MM.1S (cell line): ENCODE data around the gene CCDC178.

Experiments
- DNase-seq: peaks from one replicate; pipeline ENCODE4 v3.0.0-alpha.2; 2015
- H2AFZ ChIP-seq: fragments of 300-600 bp; sonication (generic); 2 replicates; pipeline ENCODE4 v1.6.0; 2016; ENCODE audit warnings: antibody characterized with exemption, low read length
- H3F3A ChIP-seq: fragments of 300-600 bp; sonication (generic); 2 replicates; pipeline ENCODE4 v1.6.1; 2016; ENCODE audit warnings: mild to moderate bottlenecking, antibody characterized with exemption, low read length, moderate library complexity, mixed read lengths; ENCODE audit not compliant: insufficient read depth
- H3K27ac ChIP-seq: fragments of 300-600 bp; sonication (generic); 2 replicates; pipeline ENCODE4 v1.5.1; 2016; ENCODE audit warnings: mild to moderate bottlenecking, low read length
- H3K27me3 ChIP-seq: fragments of 300-600 bp; sonication (generic); replicated peaks from 2 replicates; pipeline ENCODE4 v1.6.0; 2016; ENCODE audit warnings: low read length; ENCODE audit not compliant: insufficient read depth
- H3K36me3 ChIP-seq: fragments of 300-600 bp; sonication (generic); replicated peaks from 2 replicates; pipeline ENCODE4 v1.6.1; 2016; ENCODE audit warnings: mild to moderate bottlenecking, low read length, mixed read lengths; ENCODE audit not compliant: insufficient read depth
- H3K4me1 ChIP-seq: fragments of 300-600 bp; sonication (generic); 2 replicates; pipeline ENCODE4 v1.6.1; 2016; ENCODE audit warnings: low read length, mixed read lengths
- H3K4me2 ChIP-seq: fragments of 300-600 bp; sonication (generic); 2 replicates; pipeline ENCODE4 v1.6.0; 2016; ENCODE audit warnings: low read depth, low read length
- H3K4me3 ChIP-seq: fragments of 300-600 bp; sonication (generic); 2 replicates; pipeline ENCODE4 v1.5.1; 2016; ENCODE audit warnings: low read length, mixed read lengths
- H3K79me2 ChIP-seq: fragments of 300-600 bp; sonication (generic); 2 replicates; pipeline ENCODE4 v1.6.1; 2016; ENCODE audit warnings: mixed run types, low read length, mixed read lengths
- H3K9ac ChIP-seq: fragments of 300-600 bp; sonication (generic); 2 replicates; pipeline ENCODE4 v1.6.1; 2016; ENCODE audit warnings: low read length, mixed read lengths
- H3K9me2 ChIP-seq: fragments of 300-600 bp; sonication (generic); replicated peaks from 2 replicates; pipeline ENCODE4 v1.6.1; 2016; ENCODE audit warnings: mild to moderate bottlenecking, low read length, mixed read lengths; ENCODE audit not compliant: insufficient read depth
- H3K9me3 ChIP-seq: fragments of 300-600 bp; sonication (generic); replicated peaks from 2 replicates; pipeline ENCODE4 v1.6.1; 2016; ENCODE audit warnings: mild to moderate bottlenecking, low read length, mixed read lengths; ENCODE audit not compliant: insufficient read depth
- H4K20me1 ChIP-seq: fragments of 300-600 bp; sonication (generic); 2 replicates; pipeline ENCODE4 v1.6.1; 2016; ENCODE audit warnings: mild to moderate bottlenecking, low read length, moderate library complexity, mixed read lengths; ENCODE audit not compliant: insufficient read depth
- EZH2 ChIP-seq: fragments of 300-600 bp; sonication (generic); optimal IDR thresholded peaks from 2 replicates; pipeline ENCODE3; 2017; ENCODE audit warnings: low read depth, mild to moderate bottlenecking, antibody characterized with exemption, low read length, mixed read lengths
- EZH2phosphoT487 ChIP-seq: fragments of 300-600 bp; sonication (generic); IDR thresholded peaks from 2 replicates; pipeline ENCODE4 v1.6.1; 2018; ENCODE audit warnings: antibody characterized with exemption, low read length
- TF ChIP-seq, protein P1 (sequence below): fragments of 300-600 bp; sonication (generic); IDR thresholded peaks from 2 replicates; pipeline ENCODE4 v1.5.1; 2016; ENCODE audit warnings: antibody characterized with exemption, low read length, mixed read lengths

CCDC178 gene

DNA sequence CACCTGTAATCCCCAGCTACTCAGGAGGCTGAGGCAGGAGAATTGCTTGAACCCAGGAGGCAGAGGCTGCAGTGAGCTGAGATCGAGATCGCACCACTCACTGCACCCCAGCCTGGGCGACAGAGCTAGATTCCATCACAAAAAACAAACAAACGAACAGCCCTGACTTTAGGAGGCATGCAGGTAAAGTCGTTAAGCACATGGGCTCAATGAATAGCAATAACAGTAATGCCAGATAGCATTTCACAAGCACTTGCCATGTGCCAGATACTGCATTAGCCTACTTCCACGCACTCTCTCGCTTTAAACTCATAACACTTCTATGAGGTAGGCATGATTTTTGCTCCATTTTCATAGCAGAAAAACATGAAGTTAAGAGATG is 532.1 kb downstream of the CCDC178 start:
- Histone ChIP-seq H3K4me3 (no peak overlapping the region), H3K9ac (no peak overlapping the region), H3K9me2 (no peaks in the 10 kb centered on the region), H3K27me3 (no peaks in the 10 kb centered on the region), H3K27ac (no peak overlapping the region), H3F3A (no peaks in the 10 kb centered on the region), H3K36me3 (no peaks in the 10 kb centered on the region), H3K9me3 (no peaks in the 10 kb centered on the region), H3K4me1 (no peaks in the 10 kb centered on the region), H3K4me2 (no peak overlapping the region), H3K79me2 (no peaks in the 10 kb centered on the region), H2AFZ (no peak overlapping the region), H4K20me1 (no peaks in the 10 kb centered on the region)
- DNase-seq, result no peak
- TF ChIP-seq EZH2phosphoT487, result no peak
- TF ChIP-seq, protein P1, sequence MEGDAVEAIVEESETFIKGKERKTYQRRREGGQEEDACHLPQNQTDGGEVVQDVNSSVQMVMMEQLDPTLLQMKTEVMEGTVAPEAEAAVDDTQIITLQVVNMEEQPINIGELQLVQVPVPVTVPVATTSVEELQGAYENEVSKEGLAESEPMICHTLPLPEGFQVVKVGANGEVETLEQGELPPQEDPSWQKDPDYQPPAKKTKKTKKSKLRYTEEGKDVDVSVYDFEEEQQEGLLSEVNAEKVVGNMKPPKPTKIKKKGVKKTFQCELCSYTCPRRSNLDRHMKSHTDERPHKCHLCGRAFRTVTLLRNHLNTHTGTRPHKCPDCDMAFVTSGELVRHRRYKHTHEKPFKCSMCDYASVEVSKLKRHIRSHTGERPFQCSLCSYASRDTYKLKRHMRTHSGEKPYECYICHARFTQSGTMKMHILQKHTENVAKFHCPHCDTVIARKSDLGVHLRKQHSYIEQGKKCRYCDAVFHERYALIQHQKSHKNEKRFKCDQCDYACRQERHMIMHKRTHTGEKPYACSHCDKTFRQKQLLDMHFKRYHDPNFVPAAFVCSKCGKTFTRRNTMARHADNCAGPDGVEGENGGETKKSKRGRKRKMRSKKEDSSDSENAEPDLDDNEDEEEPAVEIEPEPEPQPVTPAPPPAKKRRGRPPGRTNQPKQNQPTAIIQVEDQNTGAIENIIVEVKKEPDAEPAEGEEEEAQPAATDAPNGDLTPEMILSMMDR, result no peak

DNA sequence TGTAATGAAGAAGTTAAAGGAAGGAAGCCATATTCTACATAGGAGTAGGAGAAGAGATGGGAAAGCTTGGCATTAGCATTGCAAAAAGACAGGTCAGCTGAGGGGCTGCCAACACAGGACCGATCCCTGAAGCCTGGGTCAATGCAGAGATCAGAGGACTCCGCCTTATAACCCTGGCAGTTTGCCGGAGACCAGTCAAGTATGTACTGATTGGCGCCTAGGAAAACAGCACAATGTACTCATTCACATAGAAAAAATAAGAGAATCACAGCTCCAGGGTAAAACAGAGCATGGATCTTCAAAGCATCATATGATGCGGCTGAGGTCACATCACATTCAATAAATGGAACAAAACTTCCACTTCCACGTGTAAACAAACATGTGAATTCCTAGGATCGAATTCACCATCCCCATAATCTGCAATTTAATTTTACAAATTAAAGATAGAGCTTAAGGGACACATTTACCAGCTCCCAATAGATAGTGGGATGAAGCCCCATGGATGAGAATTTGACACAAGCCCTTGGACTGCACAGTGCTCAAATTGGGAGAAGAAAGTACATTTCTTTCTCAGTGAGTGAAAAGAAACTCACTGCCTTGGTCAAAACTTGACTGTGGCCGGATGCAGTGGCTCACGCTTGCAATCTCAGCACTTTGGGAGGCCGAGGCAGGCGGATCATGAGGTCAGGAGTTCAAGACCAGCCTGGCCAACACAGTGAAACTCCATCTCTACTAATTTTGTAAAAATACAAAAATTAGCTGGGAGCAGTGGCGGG is 532.7 kb downstream of the CCDC178 start:
- Histone ChIP-seq H3K4me1 (no peaks in the 10 kb centered on the region), H4K20me1 (no peaks in the 10 kb centered on the region), H3K36me3 (no peaks in the 10 kb centered on the region), H3F3A (no peaks in the 10 kb centered on the region), H3K27me3 (no peaks in the 10 kb centered on the region), H3K79me2 (no peaks in the 10 kb centered on the region), H3K9me2 (no peaks in the 10 kb centered on the region), H2AFZ (no peak overlapping the region), H3K9ac (no peak overlapping the region), H3K4me3 (no peak overlapping the region), H3K27ac (no peak overlapping the region), H3K9me3 (no peaks in the 10 kb centered on the region), H3K4me2 (no peak overlapping the region)
- DNase-seq, result no peak
- TF ChIP-seq, protein P1, result no peak

DNA sequence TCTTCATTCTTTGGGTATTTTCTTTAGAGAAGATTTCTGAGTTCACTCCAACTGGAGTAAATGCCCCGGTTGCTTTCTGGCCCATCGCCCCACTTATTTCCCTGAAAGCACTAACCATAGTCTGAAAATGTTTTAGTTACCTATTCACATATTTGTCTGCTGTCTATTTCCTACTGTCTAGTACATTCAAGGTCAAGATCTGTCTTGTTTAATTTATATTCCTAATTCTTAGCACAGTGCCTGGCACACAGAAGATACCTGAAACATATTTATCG is 533.3 kb downstream of the CCDC178 start:
- Histone ChIP-seq H3K4me3 (no peak overlapping the region), H3K27me3 (no peaks in the 10 kb centered on the region), H3K27ac (no peak overlapping the region), H3K79me2 (no peaks in the 10 kb centered on the region), H3F3A (no peaks in the 10 kb centered on the region), H3K9ac (no peak overlapping the region), H3K9me2 (no peaks in the 10 kb centered on the region), H3K4me2 (no peak overlapping the region), H3K9me3 (no peaks in the 10 kb centered on the region), H2AFZ (no peak overlapping the region), H3K36me3 (no peaks in the 10 kb centered on the region), H4K20me1 (no peaks in the 10 kb centered on the region), H3K4me1 (no peaks in the 10 kb centered on the region)
- TF ChIP-seq EZH2phosphoT487 (no peak), EZH2 (no peak)
- TF ChIP-seq, protein P1, result no peak
- DNase-seq, result no peak
